GM19023 (cell line): Measurements from ENCODE around the gene MCUR1.
"Not testable (repeated sequence)": the region's sequence is repeated elsewhere in the genome, so short reads cannot be mapped to it uniquely, and the experiment has no call there.

Source experiments
- ATAC-seq: cut with Tn5 transposase; IDR thresholded peaks from one replicate; pipeline ENCODE4 v1.9.1; 2021; ENCODE audit warnings: mild to moderate bottlenecking, moderate library complexity; ENCODE audit not compliant: unreplicated experiment

The MCUR1 gene

GRCh38 chr6:13780162-13780561 lies 34.2 kb downstream of the MCUR1 start:
- not testable (repeated sequence) for ATAC-seq

- no peak for ATAC-seq
These were observed 36.3 kb downstream of the MCUR1 start for GRCh38 chr6:13778028-13778427.

GRCh38 chr6:13776602-13777001 lies 37.8 kb downstream of the MCUR1 start:
- no peak for ATAC-seq

- not testable (repeated sequence) for ATAC-seq
These were observed 38.9 kb downstream of the MCUR1 start for GRCh38 chr6:13775466-13775865.

GRCh38 chr6:13772358-13773030 lies 41.9 kb downstream of the MCUR1 start:
- not testable (repeated sequence) for ATAC-seq

- ATAC-seq, result no peak
These were observed 44.7 kb downstream of the MCUR1 start for GRCh38 chr6:13769655-13770053.

- ATAC-seq, result no peak
These were observed 45.2 kb downstream of the MCUR1 start for GRCh38 chr6:13769034-13769654.

- ATAC-seq, result no peak
These were observed 47.1 kb downstream of the MCUR1 start for GRCh38 chr6:13767121-13767808.

- no peak for ATAC-seq
These were observed 48.1 kb downstream of the MCUR1 start for GRCh38 chr6:13766201-13766634.

GRCh38 chr6:13765570-13765969 lies 48.8 kb downstream of the MCUR1 start:
- no peak for ATAC-seq

- ATAC-seq, result no peak
These were observed 49.4 kb downstream of the MCUR1 start for GRCh38 chr6:13764996-13765395.

GRCh38 chr6:13763740-13764381 lies 50.5 kb downstream of the MCUR1 start:
- ATAC-seq, result no peak

- no peak for ATAC-seq
These were observed 51.5 kb downstream of the MCUR1 start for GRCh38 chr6:13762611-13763441.

- no peak for ATAC-seq
These were observed 52.9 kb downstream of the MCUR1 start for GRCh38 chr6:13761361-13762036.

- no peak for ATAC-seq
These were observed 53.8 kb downstream of the MCUR1 start for GRCh38 chr6:13760307-13761304.

GRCh38 chr6:13759025-13759424 lies 55.3 kb downstream of the MCUR1 start:
- no peak for ATAC-seq

- ATAC-seq, result no peak
These were observed 59.7 kb downstream of the MCUR1 start for GRCh38 chr6:13754644-13755043.

GRCh38 chr6:13743736-13744127 lies 70.6 kb downstream of the MCUR1 start:
- ATAC-seq, result no peak
